ENCODE results near the gene HELZ.

Gene HELZ

GRCh38 chr17:67074781-67075180, 170.2 kb downstream of the HELZ start:
- DNase-seq (ENCODE audit: low spot score): no peak

GRCh38 chr17:67072885-67073284, 172.1 kb downstream of the HELZ start:
- DNase-seq (ENCODE audit: low spot score): no peak

GRCh38 chr17:67071595-67071994, 173.4 kb downstream of the HELZ start:
- DNase-seq (ENCODE audit: low spot score): no peak

GRCh38 chr17:67069603-67070136, 175.3 kb downstream of the HELZ start:
- no peak for DNase-seq (ENCODE audit: low spot score)

- no peak for DNase-seq (ENCODE audit: low spot score)
These were observed 176.0 kb downstream of the HELZ start for GRCh38 chr17:67068999-67069398.

- no peak for DNase-seq (ENCODE audit: low spot score)
These were observed 177.2 kb downstream of the HELZ start for GRCh38 chr17:67067571-67068482.

- no peak for DNase-seq (ENCODE audit: low spot score)
These were observed 178.3 kb downstream of the HELZ start for GRCh38 chr17:67066717-67067116.

GRCh38 chr17:67063141-67063540, 181.9 kb downstream of the HELZ start:
- no peak for DNase-seq (ENCODE audit: low spot score)

GRCh38 chr17:67059372-67059771, 185.6 kb downstream of the HELZ start:
- no peak for DNase-seq (ENCODE audit: low spot score)

- DNase-seq (ENCODE audit: low spot score): no peak
These were observed 187.0 kb downstream of the HELZ start for GRCh38 chr17:67058036-67058435.

- DNase-seq (ENCODE audit: low spot score): no peak
These were observed 188.1 kb downstream of the HELZ start for GRCh38 chr17:67056746-67057490.

- DNase-seq (ENCODE audit: low spot score): no peak
These were observed 188.9 kb downstream of the HELZ start for GRCh38 chr17:67055811-67056745.

- no peak for DNase-seq (ENCODE audit: low spot score)
These were observed 190.0 kb downstream of the HELZ start for GRCh38 chr17:67055041-67055443.

- no peak for DNase-seq (ENCODE audit: low spot score)
These were observed 190.4 kb downstream of the HELZ start for GRCh38 chr17:67054608-67055007.

- DNase-seq (ENCODE audit: low spot score): no peak
These were observed 190.9 kb downstream of the HELZ start for GRCh38 chr17:67054011-67054591.

- DNase-seq (ENCODE audit: low spot score): no peak
These were observed 191.5 kb downstream of the HELZ start for GRCh38 chr17:67053438-67054000.

GRCh38 chr17:67052720-67053437, 192.1 kb downstream of the HELZ start:
- DNase-seq (ENCODE audit: low spot score): no peak

GRCh38 chr17:67051837-67052236, 193.2 kb downstream of the HELZ start:
- no peak for DNase-seq (ENCODE audit: low spot score)

- DNase-seq (ENCODE audit: low spot score): no peak
These were observed 193.8 kb downstream of the HELZ start for GRCh38 chr17:67051155-67051538.

GRCh38 chr17:67050471-67051154, 194.4 kb downstream of the HELZ start:
- no peak for DNase-seq (ENCODE audit: low spot score)
